Left cardiac atrium (tissue), 4 donors: ENCODE measurements around the gene LSM14B. TPM values are rescaled to one million over a fixed set of nuclear protein-coding genes. Genes with fewer than 3 reads are reported as not detected.
A peak's percentile ranks its signal among the peaks of the same experiment; 100 is the strongest.
"Not testable (repeated sequence)": the region's sequence is repeated elsewhere in the genome, so short reads cannot be mapped to it uniquely, and the experiment has no call there.

Source experiments
- ATAC-seq, 2 donors: fragments of 200-7000 bp; cut with Tn5 transposase; one replicate each; pipeline ENCODE4 v1.9.1; 2020; ENCODE audit warnings: mild to moderate bottlenecking in 2 of 2, moderate library complexity in 2 of 2
- DNase-seq: peaks from one replicate; pipeline ENCODE4 v3.0.0-alpha.2; 2020
- intact Hi-C, 2 donors: fragments of 100-400 bp; cut with DNase I; formaldehyde crosslinking; loops; one replicate each; pipeline versions ENCODE4 v1.14.1 to v1.15.1; 2022 to 2023
- total RNA-seq, 2 donors: library from RNA; stranded (reverse); fragmentation: NEBNext Ultra II Directional; extraction: Animal tissue kit (Norgen Biotek cat#: 25700); gene quantifications; one replicate each; pipeline ENCODE4 v1.2.1, GENCODE V29; 2021
- donor health status: DM: no; HTN: yes; CAD: no.
- donor health status: DM: no; HTN: yes; CAD: no; lungs with severe emphysema.
- donor health status: DM: yes; HTN: yes; CAD: no.
- donor health status: Dilated cardiomyopathy.

LSM14B gene
- total RNA-seq, 2 donors from 2014 or later, result 36.8 to 38.1 TPM

DNA sequence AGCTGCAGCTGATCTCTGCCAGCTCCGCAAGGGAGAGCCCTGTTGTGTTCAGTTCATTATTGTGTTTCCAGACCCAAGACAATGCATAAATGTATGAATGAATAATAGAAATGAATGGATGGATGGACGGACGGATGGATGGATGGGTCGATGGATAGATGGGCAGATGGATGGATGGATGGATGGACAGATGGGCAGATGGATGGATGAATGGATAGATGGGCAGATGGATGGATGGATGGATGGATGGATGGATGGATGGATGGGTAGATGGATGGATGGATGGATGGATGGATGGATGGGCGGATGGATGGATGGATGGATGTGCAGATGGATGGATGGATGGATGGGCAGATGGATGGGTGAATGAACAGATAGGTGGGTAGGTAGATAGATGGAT, 16.7 kb upstream of the LSM14B start:
- ATAC-seq (no peak), DNase-seq (no peak)
- intact Hi-C loops, result no loop called here

GRCh38 chr20:62111148-62111547, 11.1 kb upstream of the LSM14B start:
- intact Hi-C loops, result no loop called here
- no peak for ATAC-seq
- no peak for DNase-seq

GRCh38 chr20:62112368-62112767, 9.9 kb upstream of the LSM14B start:
- ATAC-seq (no peak), DNase-seq (no peak)
- intact Hi-C loops, result no loop called here

- DNase-seq (no peak), ATAC-seq (no peak)
- intact Hi-C loops, result no loop called here
Observed at GRCh38 chr20:62114894-62115293, 7.4 kb upstream of the LSM14B start.

GRCh38 chr20:62115800-62116407, 6.4 kb upstream of the LSM14B start:
- DNase-seq, intact Hi-C loops, ATAC-seq: not testable (repeated sequence)

DNA sequence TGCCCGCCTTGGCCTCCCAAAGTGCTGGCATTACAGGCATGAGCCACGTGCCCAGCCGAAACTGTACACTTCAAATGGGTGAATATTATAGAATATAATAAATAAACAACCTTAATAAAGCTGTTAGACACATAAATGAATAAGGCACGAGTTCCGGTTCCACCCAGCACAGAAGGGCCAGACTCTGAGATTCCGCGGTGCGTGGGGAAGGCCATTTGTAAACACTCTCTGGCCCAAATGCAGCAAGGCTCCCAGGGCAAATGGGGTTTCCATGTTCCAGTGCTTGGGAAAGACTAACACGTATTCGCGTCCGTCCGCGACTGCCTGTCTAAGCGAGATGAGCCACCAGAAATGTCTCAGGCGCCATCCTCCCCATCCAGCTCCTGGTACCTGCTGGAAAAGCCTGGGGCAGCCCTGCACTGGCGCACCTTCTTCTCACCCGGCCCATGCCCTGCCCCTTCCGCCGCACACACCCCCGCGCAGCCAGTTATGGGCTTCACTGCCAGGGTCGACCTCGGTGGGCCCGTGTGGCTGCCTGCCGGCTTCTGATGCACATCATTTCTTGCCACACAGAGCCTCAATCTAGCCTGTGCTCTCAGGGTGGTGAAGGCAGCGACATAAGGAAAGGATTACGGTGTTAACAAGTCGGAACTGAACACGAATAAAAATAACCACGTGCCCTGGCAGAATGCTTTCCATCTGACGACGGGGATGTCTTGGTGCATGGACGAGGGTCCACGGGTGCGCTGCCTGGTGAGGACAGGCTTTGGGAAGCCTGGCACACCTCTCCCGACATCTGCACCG, 5.5 kb upstream of the LSM14B start:
- ATAC-seq, result no peak
- intact Hi-C loops, result no loop called here
- no peak for DNase-seq

- intact Hi-C loops, result no loop called here
- DNase-seq, result no peak
Observed at GRCh38 chr20:62117362-62117646, 5.0 kb upstream of the LSM14B start.

DNA sequence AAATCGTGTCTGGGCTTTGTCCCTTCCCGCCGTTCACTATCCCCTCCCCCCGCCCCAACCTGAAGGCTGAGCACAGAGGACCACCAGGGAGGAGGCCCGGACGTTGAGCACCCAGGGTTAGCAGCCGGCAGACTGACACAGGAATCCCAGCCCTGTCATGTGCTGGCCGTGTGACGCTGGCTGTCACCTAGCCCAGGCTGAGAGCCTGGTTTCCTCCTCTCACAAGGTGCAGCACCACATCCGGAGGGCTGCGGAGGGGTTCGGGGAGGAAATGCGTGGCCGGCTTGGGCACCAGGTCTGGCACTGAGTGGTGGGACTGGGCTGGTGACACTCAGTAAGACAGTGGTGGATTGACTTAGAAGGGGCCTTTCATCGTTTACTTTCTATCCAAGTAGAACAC, 4.6 kb upstream of the LSM14B start:
- DNase-seq (peak; percentile 60), ATAC-seq (no peak)
- intact Hi-C loops, result no loop called here

More at GRCh38 chr20:62117362-62117646, 5.0 kb upstream of the LSM14B start:
- no peak for ATAC-seq

GRCh38 chr20:62118113-62119043, 3.9 kb upstream of the LSM14B start:
- intact Hi-C loops, result no loop called here
- ATAC-seq (no peak), DNase-seq (no peak)

DNA sequence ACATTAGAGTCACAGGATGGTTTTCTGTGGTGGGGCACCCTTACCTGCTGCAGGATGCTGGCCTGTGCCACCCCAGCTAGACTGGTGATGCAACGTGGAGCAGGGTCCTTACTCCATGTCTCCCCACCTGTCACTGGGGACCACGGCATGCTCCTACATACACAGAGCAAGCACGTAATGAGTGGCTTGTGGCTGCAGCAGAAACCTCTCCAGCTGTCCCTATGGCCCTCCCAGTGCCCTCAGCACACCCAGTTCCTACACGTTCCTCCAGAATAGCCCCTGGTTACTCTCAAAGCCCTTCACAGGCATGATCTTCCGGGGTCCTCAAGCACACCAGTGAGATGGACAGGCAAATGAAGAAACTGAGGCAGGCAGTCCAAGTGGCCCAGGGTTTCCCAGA, 3.2 kb upstream of the LSM14B start:
- intact Hi-C loops, result no loop called here
- no peak for DNase-seq
- no peak for ATAC-seq

DNA sequence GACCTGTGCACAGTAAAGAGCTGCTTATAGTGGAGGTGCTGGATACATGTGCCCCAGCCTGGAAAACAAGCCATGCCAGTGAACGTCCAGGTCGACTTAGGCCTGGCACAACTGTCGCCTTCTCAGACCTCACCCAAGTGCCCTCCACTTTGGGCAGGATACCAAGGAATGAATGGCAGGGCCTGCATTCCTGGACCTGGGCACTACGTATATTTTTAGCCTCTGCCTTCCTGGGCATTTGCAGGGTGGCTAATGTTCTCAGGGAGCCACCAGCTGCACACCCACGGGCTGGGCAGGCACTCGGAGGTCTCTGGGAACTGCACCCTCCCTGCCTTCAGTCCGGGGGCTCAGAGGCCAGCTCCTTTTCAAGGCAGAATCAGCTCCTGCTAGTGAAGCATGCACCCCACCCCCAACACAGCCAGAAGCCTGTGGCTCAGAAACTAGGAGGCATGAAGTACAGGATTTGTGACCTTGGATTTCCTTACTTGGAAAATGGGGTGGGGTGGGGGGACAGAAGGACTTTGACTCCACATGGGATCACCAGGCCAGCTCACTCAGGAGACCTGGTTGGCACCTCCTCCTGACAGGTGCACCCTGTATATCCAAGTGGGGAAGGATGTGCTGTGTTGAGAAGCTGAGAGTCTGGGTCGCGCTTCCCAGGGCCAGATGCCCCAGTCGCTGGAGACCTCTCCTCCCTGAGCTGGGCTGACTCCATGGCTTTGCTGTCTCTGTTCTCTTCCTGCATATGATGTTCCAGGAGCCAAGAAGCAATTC, 2.5 kb upstream of the LSM14B start:
- DNase-seq (no peak), ATAC-seq (no peak)
- intact Hi-C loops, result loop anchor here in 1 of 2 donors (10.0 kb wide), 1 partner anchor 55 kb away; the partner anchor contains the start of gene TAF4

DNA sequence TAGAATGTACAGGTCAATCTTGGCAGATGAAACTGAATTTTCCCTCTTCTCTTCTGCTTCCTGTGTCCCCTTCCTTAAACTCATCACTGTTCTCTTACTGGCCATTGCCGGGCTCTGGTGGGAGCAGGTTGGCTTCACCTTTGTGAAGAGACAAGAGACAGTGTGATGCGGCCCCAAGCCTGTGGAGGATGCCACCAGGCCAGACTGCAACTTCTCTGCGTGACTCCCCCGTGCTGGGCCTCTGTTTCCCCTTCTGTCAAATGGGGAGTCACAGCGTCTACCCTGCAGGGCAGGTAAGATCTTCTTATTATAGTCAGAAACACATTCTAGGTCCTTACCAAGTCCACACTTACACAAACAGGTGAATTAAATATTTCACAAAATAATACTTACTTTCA, 1.9 kb upstream of the LSM14B start:
- intact Hi-C loops, result loop anchor here in 1 of 2 donors (10.0 kb wide), 1 partner anchor 56 kb away; the partner anchor contains the start of gene TAF4
- ATAC-seq (no peak), DNase-seq (no peak)

DNA sequence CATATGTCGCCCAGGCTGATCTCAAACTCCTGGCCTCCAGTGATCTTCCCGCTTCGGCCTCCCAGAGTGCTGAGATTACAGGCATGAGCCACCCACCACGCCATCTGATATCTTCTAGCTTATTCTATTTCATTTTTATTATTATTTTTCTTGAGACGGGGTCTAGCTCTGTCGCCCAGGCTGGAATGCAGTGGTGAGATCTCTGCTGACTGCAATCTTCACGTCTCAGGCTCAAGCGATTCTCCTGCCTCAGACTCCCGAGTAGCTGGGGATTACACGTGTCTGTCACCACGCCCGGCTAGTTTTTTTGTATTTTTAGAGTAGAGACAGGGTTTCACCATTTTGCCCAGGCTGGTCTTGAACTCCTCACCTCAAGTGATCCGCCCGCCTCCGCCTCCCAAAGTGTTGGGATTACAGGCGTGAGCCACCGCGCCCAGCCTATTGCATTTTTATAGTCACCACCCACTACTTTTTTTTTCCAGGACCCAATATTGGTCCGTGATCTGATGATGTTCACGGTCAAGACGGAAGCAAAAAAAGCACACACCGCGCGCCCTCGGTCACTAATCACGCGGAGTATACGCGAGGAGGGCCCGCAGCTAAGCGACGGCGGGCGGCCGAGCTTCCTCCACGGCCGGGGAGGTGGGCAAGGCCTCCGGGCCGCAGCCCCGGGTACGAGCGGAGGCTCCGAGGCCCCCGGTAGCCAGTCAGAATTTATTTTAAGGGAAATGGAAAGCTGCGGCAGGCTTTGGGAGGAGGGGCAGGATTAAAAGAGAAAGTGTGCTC, 1.1 kb upstream of the LSM14B start:
- peak; percentile 2 for ATAC-seq

GRCh38 chr20:62122654-62123449, 577 bp downstream of the LSM14B start:
- ATAC-seq (peak; percentile 7 to 29), DNase-seq (peak; percentile 41)
- intact Hi-C loops, result loop anchor here in 1 of 2 donors (10.0 kb wide), 1 partner anchor 58 kb away; the partner anchor contains the start of gene TAF4

More for the DNA sequence above, 1.1 kb upstream of the LSM14B start:
- peak; percentile 62 for DNase-seq
- intact Hi-C loops, result loop anchor here in 1 of 2 donors (10.0 kb wide), 1 partner anchor 56 kb away; the partner anchor contains the start of gene TAF4

DNA sequence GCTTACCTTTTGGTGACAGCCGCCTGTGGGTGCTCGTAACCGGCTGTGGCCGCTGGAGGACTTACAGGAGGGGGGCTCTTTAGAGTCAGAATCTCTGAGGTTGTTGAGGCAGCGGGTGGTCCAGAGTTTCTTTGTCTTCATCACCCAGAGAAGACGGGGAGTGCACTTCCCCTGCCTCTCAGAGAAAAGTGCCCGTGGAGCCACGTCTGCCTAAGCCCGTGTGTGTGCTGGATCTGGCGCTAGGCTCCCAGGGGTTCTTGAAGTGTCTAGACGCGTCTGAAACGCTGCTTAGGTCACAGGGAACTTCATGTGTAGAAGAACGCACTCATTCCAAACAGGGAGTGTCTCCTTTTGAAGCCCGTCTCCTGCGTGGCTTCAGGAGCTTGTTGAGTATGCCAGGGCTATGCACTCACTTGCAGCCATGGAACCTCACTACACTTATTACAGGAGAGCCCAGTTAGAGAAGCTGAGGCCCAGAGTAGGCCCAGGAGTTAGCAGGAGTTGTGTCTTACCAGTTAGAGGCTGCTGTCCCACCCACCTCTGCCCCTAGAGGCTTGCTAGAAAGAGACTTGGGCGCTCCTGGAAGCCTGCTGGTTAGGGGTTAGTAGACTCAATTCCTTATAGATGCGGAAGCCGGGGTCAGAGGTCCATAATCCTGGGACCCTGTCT, 1.3 kb downstream of the LSM14B start:
- intact Hi-C loops, result loop anchor here in 1 of 2 donors (10.0 kb wide), 1 partner anchor 59 kb away; the partner anchor contains the start of gene TAF4
- ATAC-seq (no peak), DNase-seq (no peak)

DNA sequence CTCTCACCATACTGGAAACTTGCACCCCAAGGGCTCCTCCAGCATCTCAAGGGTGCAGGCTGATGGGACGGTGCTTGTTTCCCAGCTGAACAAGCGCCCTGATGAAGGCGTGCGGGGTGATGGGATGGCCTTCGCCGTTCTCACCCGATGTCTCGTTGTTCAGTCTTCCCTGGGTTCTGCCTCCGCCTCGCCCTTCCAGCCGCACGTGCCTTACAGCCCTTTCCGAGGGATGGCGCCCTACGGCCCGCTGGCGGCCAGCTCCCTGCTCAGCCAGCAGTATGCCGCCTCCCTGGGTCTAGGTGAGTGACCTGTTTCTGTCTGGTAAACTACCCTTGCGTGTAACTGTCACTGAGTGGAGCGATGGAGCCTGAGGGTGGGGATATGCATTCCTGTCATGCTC, 3.9 kb downstream of the LSM14B start:
- DNase-seq (no peak), ATAC-seq (no peak)
- intact Hi-C loops, result loop anchor here in 1 of 2 donors (10.0 kb wide), 1 partner anchor 61 kb away; the partner anchor contains the start of gene TAF4
